Measurements from ENCODE around the gene RMND5B. TPM values are rescaled to one million over a fixed set of nuclear protein-coding genes. Genes with fewer than 3 reads are reported as not detected.

Gene RMND5B
- total RNA-seq, 3 donors from 2014 or later (not counting 1 experiment from before 2014, with no cell fraction given): 9.2 to 12.7 (median 9.5) TPM

DNA sequence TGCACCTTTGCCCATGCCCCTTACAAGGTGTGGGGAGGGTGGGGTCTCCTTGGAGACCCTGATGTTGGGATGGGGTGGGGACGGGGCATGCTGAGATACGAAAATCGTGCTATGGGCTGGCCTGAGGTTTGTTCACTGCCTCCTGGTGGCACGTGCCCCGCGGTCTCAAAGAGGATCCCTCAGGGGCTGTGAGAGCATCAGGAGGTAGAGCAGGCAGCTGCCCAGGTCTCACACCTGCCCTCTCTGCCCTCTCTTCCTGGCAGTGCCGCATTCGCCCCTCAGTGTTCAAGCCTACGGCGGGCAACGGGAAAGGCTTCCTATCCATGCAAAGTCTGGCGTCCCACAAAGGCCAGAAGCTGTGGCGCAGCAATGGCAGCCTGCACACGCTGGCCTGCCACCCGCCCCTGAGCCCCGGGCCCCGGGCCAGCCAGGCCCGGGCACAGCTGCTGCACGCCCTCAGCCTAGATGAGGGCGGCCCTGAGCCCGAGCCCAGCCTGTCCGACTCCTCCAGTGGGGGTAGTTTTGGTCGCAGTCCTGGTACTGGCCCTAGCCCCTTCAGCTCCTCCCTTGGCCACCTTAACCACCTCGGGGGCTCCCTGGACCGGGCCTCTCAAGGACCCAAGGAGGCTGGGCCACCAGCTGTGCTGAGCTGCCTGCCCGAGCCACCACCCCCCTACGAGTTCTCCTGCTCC lies 10.8 kb upstream of the RMND5B start:
- Mint-ChIP-seq H3K9me3 (no peaks in the 10 kb centered on the region), H3K4me1 (peaks cover 18 to 41% of the 10 kb centered on the region in 2 donors), H3K36me3 (no peaks in the 10 kb centered on the region), H3K27ac (no peak overlapping the region), H3K4me3 (no peak overlapping the region), H3K27me3 (ENCODE audit: low read depth in 2 of 2) (peaks cover 5 to 24% of the 10 kb centered on the region in 2 donors)
- no peaks in the 10 kb centered on the region for H3K36me3 ChIP-seq (ENCODE audit: control insufficient read depth, insufficient read depth, low read length)
- intact Hi-C loops (cut with micrococcal nuclease): loop anchor here (10.0 kb wide), 1 partner anchor 115 kb away; the partner anchor contains the start of gene PHYKPL
- no peak overlapping the region for H3K27ac ChIP-seq (ENCODE audit: low read length)
- DNase-seq: no peak
- H3K4me1 ChIP-seq (ENCODE audit: control insufficient read depth, insufficient read depth, low read length): peaks cover 73% of the 10 kb centered on the region
- TF ChIP-seq, protein P1, sequence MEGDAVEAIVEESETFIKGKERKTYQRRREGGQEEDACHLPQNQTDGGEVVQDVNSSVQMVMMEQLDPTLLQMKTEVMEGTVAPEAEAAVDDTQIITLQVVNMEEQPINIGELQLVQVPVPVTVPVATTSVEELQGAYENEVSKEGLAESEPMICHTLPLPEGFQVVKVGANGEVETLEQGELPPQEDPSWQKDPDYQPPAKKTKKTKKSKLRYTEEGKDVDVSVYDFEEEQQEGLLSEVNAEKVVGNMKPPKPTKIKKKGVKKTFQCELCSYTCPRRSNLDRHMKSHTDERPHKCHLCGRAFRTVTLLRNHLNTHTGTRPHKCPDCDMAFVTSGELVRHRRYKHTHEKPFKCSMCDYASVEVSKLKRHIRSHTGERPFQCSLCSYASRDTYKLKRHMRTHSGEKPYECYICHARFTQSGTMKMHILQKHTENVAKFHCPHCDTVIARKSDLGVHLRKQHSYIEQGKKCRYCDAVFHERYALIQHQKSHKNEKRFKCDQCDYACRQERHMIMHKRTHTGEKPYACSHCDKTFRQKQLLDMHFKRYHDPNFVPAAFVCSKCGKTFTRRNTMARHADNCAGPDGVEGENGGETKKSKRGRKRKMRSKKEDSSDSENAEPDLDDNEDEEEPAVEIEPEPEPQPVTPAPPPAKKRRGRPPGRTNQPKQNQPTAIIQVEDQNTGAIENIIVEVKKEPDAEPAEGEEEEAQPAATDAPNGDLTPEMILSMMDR (IDR thresholded peaks at IDR 0.05): no peak
- ATAC-seq: no peak
- WGBS (ENCODE audit: insufficient coverage): 91% methylated on average over 27 of the region's 27 CpGs
- H3K4me3 ChIP-seq (ENCODE audit: low read length): no peak overlapping the region
- H3K27me3 ChIP-seq (ENCODE audit: control insufficient read depth, insufficient read depth, low read length): peaks cover 24% of the 10 kb centered on the region
- H3K9me3 ChIP-seq (ENCODE audit: control insufficient read depth, insufficient read depth, low read length): no peaks in the 10 kb centered on the region

DNA sequence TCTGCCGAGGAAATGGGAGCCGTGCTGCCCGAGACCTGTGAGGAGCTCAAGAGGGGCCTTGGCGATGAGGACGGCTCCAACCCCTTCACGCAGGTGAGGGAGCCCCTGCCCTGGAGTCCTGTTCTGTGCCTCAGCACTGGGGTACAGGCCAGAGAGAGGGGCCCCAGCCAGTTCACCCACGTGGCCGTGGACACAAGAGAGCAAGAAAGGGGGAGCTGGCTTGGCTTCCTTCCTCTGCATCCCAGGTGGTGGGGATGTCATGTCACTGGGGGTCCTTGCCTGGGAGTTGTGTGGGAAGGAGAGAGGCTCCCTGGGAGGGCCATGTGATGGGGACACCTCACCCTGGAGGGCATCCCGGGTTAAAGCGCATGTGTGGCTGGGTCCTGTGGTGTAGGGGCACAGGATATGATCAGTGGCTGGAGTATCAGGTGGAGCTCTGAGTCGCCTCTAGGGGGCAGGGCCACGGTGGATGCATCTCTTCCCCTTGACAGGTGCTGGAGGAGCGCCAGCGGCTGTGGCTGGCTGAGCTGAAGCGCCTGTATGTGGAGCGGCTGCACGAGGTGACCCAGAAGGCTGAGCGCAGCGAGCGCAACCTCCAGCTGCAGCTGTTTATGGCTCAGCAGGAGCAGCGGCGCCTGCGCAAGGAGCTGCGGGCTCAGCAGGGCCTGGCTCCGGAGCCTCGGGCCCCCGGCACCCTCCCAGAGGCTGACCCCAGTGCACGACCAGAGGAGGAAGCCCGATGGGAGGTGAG lies 10.0 kb upstream of the RMND5B start:
- ATAC-seq: peak; percentile 36 to 51 (median 43)
- H3K9me3 ChIP-seq (ENCODE audit: control insufficient read depth, insufficient read depth, low read length): no peaks in the 10 kb centered on the region
- no peaks in the 10 kb centered on the region for H3K36me3 ChIP-seq (ENCODE audit: control insufficient read depth, insufficient read depth, low read length)
- Mint-ChIP-seq H3K4me1 (peaks cover 11 to 34% of the 10 kb centered on the region in 2 donors), H3K36me3 (no peaks in the 10 kb centered on the region), H3K4me3 (peak overlapping the region; percentile 25), H3K27me3 (ENCODE audit: low read depth in 2 of 2) (peaks cover 5 to 24% of the 10 kb centered on the region in 2 donors), H3K27ac (peak overlapping the region in 1 of 2 donors; percentile 22), H3K9me3 (no peaks in the 10 kb centered on the region)
- DNase-seq: peak; percentile 54 to 93
- H3K27ac ChIP-seq (ENCODE audit: low read length): no peak overlapping the region
- TF ChIP-seq, protein P1 (IDR thresholded peaks at IDR 0.05): peak; percentile 68
- no peak overlapping the region for H3K4me3 ChIP-seq (ENCODE audit: low read length)
- peaks cover 66% of the 10 kb centered on the region for H3K4me1 ChIP-seq (ENCODE audit: control insufficient read depth, insufficient read depth, low read length)
- intact Hi-C loops (cut with micrococcal nuclease): no loop called here
- peaks cover 24% of the 10 kb centered on the region for H3K27me3 ChIP-seq (ENCODE audit: control insufficient read depth, insufficient read depth, low read length)
- WGBS (ENCODE audit: insufficient coverage): 32% methylated on average over 29 of the region's 29 CpGs

DNA sequence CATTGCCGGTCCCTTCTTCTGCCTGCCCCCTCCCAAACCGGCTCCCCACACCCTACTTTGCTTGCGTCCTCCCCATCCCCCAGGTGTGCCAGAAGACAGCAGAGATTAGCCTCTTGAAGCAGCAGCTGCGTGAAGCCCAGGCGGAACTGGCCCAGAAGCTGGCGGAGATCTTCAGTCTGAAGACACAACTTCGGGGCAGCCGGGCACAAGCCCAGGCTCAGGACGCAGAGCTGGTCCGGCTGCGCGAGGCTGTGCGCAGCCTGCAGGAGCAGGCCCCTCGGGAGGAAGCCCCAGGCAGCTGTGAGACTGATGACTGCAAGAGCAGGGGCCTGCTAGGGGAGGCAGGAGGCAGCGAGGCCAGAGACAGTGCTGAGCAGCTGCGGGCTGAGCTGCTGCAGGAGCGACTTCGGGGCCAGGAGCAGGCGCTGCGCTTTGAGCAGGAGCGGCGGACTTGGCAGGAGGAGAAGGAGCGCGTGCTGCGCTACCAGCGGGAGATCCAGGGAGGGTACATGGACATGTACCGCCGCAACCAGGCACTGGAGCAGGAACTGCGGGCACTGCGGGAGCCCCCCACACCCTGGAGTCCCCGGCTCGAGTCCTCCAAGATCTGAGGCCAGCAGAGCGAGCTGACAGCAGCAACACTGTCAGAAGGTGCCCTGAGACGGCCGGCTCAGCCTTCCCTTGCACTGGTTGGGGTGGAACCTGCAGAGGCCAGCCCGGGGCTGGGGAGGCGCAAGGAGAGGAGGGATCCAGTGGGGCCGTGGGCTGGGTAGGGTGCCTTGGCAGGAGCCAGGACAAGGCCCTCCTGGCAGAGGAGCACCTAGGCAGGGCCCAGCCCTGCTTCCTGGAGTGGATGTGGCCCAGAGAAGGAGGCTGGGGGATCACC lies 9.2 kb upstream of the RMND5B start:
- H3K4me3 ChIP-seq (ENCODE audit: low read length): no peak overlapping the region
- no peak overlapping the region for H3K27ac Mint-ChIP-seq

More for the DNA sequence above, 9.2 kb upstream of the RMND5B start:
- Histone ChIP-seq H3K27me3 (ENCODE audit: control insufficient read depth, insufficient read depth, low read length) (peaks cover 24% of the 10 kb centered on the region), H3K27ac (ENCODE audit: low read length) (no peak overlapping the region), H3K4me1 (ENCODE audit: control insufficient read depth, insufficient read depth, low read length) (peaks cover 58% of the 10 kb centered on the region), H3K9me3 (ENCODE audit: control insufficient read depth, insufficient read depth, low read length) (no peaks in the 10 kb centered on the region), H3K36me3 (ENCODE audit: control insufficient read depth, insufficient read depth, low read length) (no peaks in the 10 kb centered on the region)
- WGBS (ENCODE audit: insufficient coverage): 82% methylated on average over 38 of the region's 38 CpGs
- Mint-ChIP-seq H3K9me3 (no peaks in the 10 kb centered on the region), H3K4me1 (peaks cover 6 to 25% of the 10 kb centered on the region in 2 donors), H3K27me3 (ENCODE audit: low read depth in 2 of 2) (peaks cover 5 to 24% of the 10 kb centered on the region in 2 donors), H3K36me3 (no peaks in the 10 kb centered on the region), H3K4me3 (no peak overlapping the region)
- DNase-seq (no peak), ATAC-seq (no peak)
- intact Hi-C loops (cut with micrococcal nuclease): no loop called here
- TF ChIP-seq, protein P1 (IDR thresholded peaks at IDR 0.05): no peak

All from natural killer cell (primary cell).